ENCODE measurements around the gene MYOM3. TPM values are rescaled to one million over a fixed set of nuclear protein-coding genes. Genes with fewer than 3 reads are reported as not detected.
"Not testable (repeated sequence)": the region's sequence is repeated elsewhere in the genome, so short reads cannot be mapped to it uniquely, and the experiment has no call there.

MYOM3 gene
- total RNA-seq, 1 donor from 2014 or later, result 8.1 TPM

- no peaks in the 10 kb centered on the region for H3K27me3 ChIP-seq (ENCODE audit: control insufficient read depth, insufficient read depth, low read length)
- H3K36me3 ChIP-seq (ENCODE audit: control insufficient read depth, insufficient read depth, low read length), result no peaks in the 10 kb centered on the region
- TF ChIP-seq CTCF (IDR thresholded peaks at IDR 0.05; ENCODE audit: insufficient read depth, low read length, poor library complexity, severe bottlenecking), result no peak
- DNase-seq (ENCODE audit: low read depth), result no peak
- H3K4me3 ChIP-seq (ENCODE audit: low read depth, low read length), result no peak overlapping the region
These were observed 101.3 kb downstream of the MYOM3 start for GRCh38 chr1:24010650-24011049.

GRCh38 chr1:24009406-24009805, 102.5 kb downstream of the MYOM3 start:
- Histone ChIP-seq H3K4me3 (ENCODE audit: low read depth, low read length) (no peak overlapping the region), H3K27me3 (ENCODE audit: control insufficient read depth, insufficient read depth, low read length) (no peaks in the 10 kb centered on the region), H3K36me3 (ENCODE audit: control insufficient read depth, insufficient read depth, low read length) (no peaks in the 10 kb centered on the region)
- TF ChIP-seq CTCF (IDR thresholded peaks at IDR 0.05; ENCODE audit: insufficient read depth, low read length, poor library complexity, severe bottlenecking), result no peak
- DNase-seq (ENCODE audit: low read depth), result peak; percentile 56

GRCh38 chr1:24008574-24009184, 103.3 kb downstream of the MYOM3 start:
- H3K27me3 ChIP-seq (ENCODE audit: control insufficient read depth, insufficient read depth, low read length); H3K4me3 ChIP-seq (ENCODE audit: low read depth, low read length); DNase-seq (ENCODE audit: low read depth); H3K36me3 ChIP-seq (ENCODE audit: control insufficient read depth, insufficient read depth, low read length): not testable (repeated sequence)

- Histone ChIP-seq H3K36me3 (ENCODE audit: control insufficient read depth, insufficient read depth, low read length) (no peaks in the 10 kb centered on the region), H3K27me3 (ENCODE audit: control insufficient read depth, insufficient read depth, low read length) (no peaks in the 10 kb centered on the region), H3K4me3 (ENCODE audit: low read depth, low read length) (no peak overlapping the region)
- no peak for TF ChIP-seq CTCF (IDR thresholded peaks at IDR 0.05; ENCODE audit: insufficient read depth, low read length, poor library complexity, severe bottlenecking)
- no peak for DNase-seq (ENCODE audit: low read depth)
These were observed 104.9 kb downstream of the MYOM3 start for GRCh38 chr1:24007079-24007478.

Other genes starting within 250 kb of the MYOM3 start
- gene FUCA1, start 243.8 kb downstream of the MYOM3 start, total RNA-seq, result 37.6 and 40.7 TPM in 2 replicates
- not detected in 2 replicates for gene CNR2, start 198.8 kb downstream of the MYOM3 start, total RNA-seq
- 95.9 and 102 TPM in 2 replicates for gene PNRC2, start 152.3 kb downstream of the MYOM3 start, total RNA-seq
- 74.3 and 83.7 TPM in 2 replicates for gene SRSF10, start 131.8 kb downstream of the MYOM3 start, total RNA-seq
- 0.07 and 0.21 TPM in 2 replicates for gene IL22RA1, start 31.0 kb upstream of the MYOM3 start, total RNA-seq
- 6.7 and 8.6 TPM in 2 replicates for gene IFNLR1, start 75.2 kb upstream of the MYOM3 start, total RNA-seq
- 12.5 and 12.9 TPM in 2 replicates for gene GRHL3, start 207.2 kb upstream of the MYOM3 start, total RNA-seq

Measured in kidney epithelial cell (primary cell).